Measurements from ENCODE around the gene RAF1. TPM values are rescaled to one million over a fixed set of nuclear protein-coding genes. Genes with fewer than 3 reads are reported as not detected.

Gene RAF1
- total and polyA plus RNA-seq, 5 experiments from 2014 or later, result 49.4 to 142 (median 75.1) TPM

DNA sequence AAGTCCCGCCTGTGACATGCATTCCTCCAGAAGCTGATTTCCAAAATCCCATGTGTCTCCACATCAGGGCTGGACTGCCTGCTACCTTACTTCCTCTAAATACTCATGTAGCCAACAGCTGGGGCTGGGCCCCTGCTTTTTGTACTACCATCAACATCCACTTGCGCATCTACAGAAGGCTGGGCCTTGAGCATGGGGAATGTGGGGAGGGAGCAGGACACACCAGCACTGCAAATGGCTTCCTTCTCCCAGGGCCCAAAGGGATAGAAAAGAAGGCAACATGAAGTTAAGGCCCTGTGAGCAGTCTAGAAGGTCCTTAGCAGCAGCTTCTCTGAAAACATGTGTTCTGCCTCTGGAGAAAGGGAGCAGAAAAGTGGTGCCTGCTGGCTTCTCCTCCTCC, 79.8 kb downstream of the RAF1 start:
- Mint-ChIP-seq H3K4me3 (no peak overlapping the region), H3K27ac (peak overlapping the region in 5 of 10 donors; percentile 3 to 72 (median 59)), H3K9me3 (no peaks in the 10 kb centered on the region), H3K27me3 (no peaks in the 10 kb centered on the region), H3K36me3 (peaks cover 0 to 90% (median 20%) of the 10 kb centered on the region in 3 donors), H3K4me1 (peaks cover 2 to 10% (median 6%) of the 10 kb centered on the region in 4 donors)
- DNase-seq, result no peak
- POLR2A ChIA-PET, result no interaction called here
- ATAC-seq, result no peak

DNA sequence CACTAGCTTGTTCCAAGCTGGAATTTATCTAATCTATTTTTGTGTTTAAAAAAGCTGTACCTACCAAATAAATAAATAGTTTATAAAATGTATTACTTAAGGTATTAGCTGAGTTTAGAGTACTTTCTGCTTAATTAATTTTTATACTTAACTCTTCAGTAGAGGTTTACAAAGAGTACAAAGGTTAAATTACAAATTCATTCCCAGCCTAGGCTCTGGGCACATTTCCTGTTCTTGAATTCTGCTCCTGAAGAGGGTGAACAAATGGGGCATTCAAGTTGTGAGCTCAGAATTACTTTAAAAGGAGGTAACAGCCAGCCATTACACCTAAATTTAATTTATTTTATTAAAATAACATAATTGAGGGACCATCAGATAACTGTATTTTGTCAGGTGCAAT, 80.6 kb downstream of the RAF1 start:
- DNase-seq, result no peak
- Mint-ChIP-seq H3K36me3 (peaks cover 0 to 90% (median 19%) of the 10 kb centered on the region in 3 donors), H3K4me3 (no peak overlapping the region), H3K4me1 (peaks cover 2 to 10% (median 6%) of the 10 kb centered on the region in 4 donors), H3K27me3 (no peaks in the 10 kb centered on the region), H3K9me3 (no peaks in the 10 kb centered on the region), H3K27ac (peak overlapping the region in 1 of 10 donors; percentile 60)
- POLR2A ChIA-PET, result no interaction called here
- ATAC-seq, result no peak

DNA sequence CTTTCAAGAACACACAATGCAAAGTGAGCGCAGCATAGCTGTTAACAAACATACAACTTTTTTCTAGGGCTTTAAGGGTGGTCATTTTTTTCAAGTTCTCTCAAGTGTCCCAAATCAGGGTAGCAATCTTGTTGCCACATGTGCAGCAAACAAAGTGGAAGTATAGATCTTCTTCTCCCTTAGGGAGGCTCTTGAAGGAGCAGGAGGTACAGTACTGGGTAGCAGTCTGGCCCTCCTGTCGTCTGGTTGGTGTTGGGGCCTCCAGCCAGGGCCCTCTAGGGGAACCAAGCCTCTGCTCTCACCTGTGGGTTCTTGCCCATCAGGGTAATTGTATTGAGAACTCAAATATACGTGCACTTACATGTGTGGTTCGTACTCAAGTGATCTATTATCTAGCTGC, 81.2 kb downstream of the RAF1 start:
- peak overlapping the region in 5 of 10 donors; percentile 16 to 68 (median 34) for H3K27ac Mint-ChIP-seq
- no peaks in the 10 kb centered on the region for H3K27me3 Mint-ChIP-seq
- H3K4me3 Mint-ChIP-seq, result no peak overlapping the region
- H3K36me3 Mint-ChIP-seq, result peaks cover 0 to 91% (median 22%) of the 10 kb centered on the region in 3 donors
- peaks cover 2 to 10% (median 6%) of the 10 kb centered on the region in 4 donors for H3K4me1 Mint-ChIP-seq
- POLR2A ChIA-PET, result no interaction called here
- no peaks in the 10 kb centered on the region for H3K9me3 Mint-ChIP-seq
- DNase-seq (no peak), ATAC-seq (no peak)

DNA sequence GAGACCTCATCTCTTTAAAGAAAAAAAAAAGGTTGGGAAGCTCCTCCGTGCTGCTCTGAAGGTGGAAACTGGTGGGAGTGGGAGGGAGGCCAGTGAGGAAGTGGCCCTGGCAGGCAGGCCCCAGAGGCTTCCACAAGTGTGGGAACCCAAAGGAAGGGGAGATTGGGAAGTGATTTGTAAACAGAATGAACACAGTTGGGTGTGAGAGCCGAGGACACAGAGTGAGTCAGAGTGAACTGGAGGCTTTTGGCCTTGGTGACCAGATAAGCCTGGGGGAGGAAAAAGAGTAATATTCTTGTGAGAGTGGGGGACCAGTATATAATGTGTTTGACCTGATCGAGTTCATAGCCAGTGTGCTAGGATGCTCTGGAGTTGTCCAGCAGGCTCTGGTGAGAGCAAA, 84.0 kb downstream of the RAF1 start:
- Mint-ChIP-seq H3K27ac (peak overlapping the region in 8 of 10 donors; percentile 24 to 94 (median 52)), H3K4me1 (peaks cover 2 to 10% (median 6%) of the 10 kb centered on the region in 4 donors), H3K4me3 (no peak overlapping the region), H3K27me3 (no peaks in the 10 kb centered on the region), H3K36me3 (peaks cover 15 to 92% (median 47%) of the 10 kb centered on the region in 3 donors), H3K9me3 (peaks cover 0 to 10% (median 4%) of the 10 kb centered on the region in 9 donors)
- ATAC-seq (no peak), DNase-seq (no peak)
- POLR2A ChIA-PET, result no interaction called here

DNA sequence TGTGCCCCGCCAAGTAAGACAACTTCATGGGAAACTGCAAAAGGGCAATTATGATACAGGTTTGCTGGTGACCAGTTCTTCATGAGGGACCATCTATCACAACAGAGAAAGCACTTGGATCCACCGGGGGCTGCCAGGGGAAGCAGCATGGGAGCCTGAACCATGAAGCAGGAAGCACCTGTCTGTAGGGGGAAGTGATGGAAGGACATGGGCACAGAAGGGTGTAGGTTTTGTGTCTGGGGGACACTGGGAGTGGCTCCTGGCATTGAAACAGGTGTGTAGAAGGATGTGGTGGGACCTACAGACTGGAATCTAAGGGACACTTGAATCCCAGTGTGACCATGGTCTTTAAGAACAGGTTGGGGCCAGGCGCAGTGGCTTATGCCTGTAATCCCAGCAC, 84.5 kb downstream of the RAF1 start:
- peak overlapping the region in 9 of 10 donors; percentile 6 to 94 (median 60) for H3K27ac Mint-ChIP-seq
- H3K27me3 Mint-ChIP-seq, result no peaks in the 10 kb centered on the region
- ATAC-seq (no peak), DNase-seq (no peak)
- H3K4me1 Mint-ChIP-seq, result peaks cover 2 to 10% (median 5%) of the 10 kb centered on the region in 4 donors
- peaks cover 0 to 10% (median 4%) of the 10 kb centered on the region in 9 donors for H3K9me3 Mint-ChIP-seq
- peaks cover 15 to 92% (median 51%) of the 10 kb centered on the region in 3 donors for H3K36me3 Mint-ChIP-seq
- no peak overlapping the region for H3K4me3 Mint-ChIP-seq
- POLR2A ChIA-PET, result no interaction called here

DNA sequence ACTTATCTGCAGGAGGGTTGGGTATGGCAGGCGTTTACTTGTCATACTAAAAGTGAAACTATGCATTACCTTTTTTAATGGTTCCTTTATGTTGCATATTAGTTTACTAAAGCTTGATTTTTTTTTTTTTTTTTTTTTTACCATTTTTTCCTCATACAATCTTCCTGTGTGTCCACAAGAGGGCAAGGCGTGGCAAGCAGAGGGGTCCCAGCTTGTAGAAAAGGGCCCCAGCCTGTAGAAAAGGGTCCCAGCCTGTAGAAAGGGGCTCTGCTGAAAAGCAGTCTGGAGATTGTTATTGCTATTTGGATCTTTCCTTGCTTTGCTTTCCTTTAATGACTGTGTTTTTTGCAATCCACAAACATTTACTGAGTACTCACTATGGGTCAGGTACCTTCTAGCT, 85.2 kb downstream of the RAF1 start:
- Mint-ChIP-seq H3K9me3 (peaks cover 0 to 10% (median 4%) of the 10 kb centered on the region in 9 donors), H3K27ac (peak overlapping the region in 6 of 10 donors; percentile 7 to 82 (median 56)), H3K27me3 (no peaks in the 10 kb centered on the region), H3K36me3 (peaks cover 19 to 92% (median 54%) of the 10 kb centered on the region in 3 donors), H3K4me3 (no peak overlapping the region), H3K4me1 (peaks cover 2 to 10% (median 6%) of the 10 kb centered on the region in 4 donors)
- ATAC-seq (no peak), DNase-seq (peak in 1 of 10 donors; percentile 13)
- POLR2A ChIA-PET, result no interaction called here

DNA sequence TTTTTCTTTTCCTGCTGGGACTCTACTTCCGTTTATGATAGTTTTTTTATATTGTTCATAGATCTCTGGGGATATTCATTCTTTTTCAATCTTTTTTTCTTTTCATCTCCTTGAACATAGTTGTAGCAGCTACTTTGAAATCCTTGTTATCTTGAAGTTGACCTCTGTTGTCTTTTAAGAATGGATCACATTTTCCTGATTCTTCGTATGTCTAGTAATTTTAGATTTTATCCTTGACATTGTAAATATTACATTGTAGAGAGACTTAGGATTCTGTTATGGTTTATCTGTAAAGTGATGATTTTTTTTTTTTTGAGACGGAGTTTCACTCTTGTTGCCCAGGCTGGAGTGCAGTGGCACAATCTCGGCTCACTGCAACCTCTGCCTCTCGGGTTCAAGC, 86.5 kb downstream of the RAF1 start:
- peaks cover 19 to 90% (median 56%) of the 10 kb centered on the region in 3 donors for H3K36me3 Mint-ChIP-seq
- DNase-seq, result no peak
- H3K27me3 Mint-ChIP-seq, result no peaks in the 10 kb centered on the region
- peaks cover 2 to 10% (median 6%) of the 10 kb centered on the region in 4 donors for H3K4me1 Mint-ChIP-seq
- H3K4me3 Mint-ChIP-seq, result no peak overlapping the region
- peaks cover 0 to 10% (median 4%) of the 10 kb centered on the region in 9 donors for H3K9me3 Mint-ChIP-seq
- no peak for ATAC-seq
- POLR2A ChIA-PET, result no interaction called here
- peak overlapping the region in 2 of 10 donors; percentile 19 to 48 for H3K27ac Mint-ChIP-seq

DNA sequence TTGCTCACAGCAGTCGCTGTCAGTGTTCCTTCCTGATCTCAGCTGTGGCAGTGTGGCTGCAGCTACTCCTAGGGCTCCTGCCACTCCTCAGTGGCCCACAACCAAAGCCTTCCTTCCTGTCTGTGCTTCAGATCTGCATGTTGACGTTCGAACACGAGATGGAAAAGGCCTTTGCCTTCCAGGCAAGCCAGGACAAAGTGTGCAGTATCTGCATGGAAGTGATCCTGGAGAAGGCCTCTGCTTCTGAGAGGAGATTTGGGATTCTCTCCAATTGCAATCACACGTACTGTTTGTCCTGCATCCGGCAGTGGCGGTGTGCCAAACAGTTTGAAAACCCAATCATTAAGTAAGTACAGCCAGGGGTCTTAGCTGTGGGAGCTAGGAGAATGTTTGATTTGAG, 89.3 kb downstream of the RAF1 start:
- POLR2A ChIA-PET, result no interaction called here
- peaks cover 19 to 97% (median 72%) of the 10 kb centered on the region in 3 donors for H3K36me3 Mint-ChIP-seq
- H3K4me1 Mint-ChIP-seq, result peaks cover 0 to 6% (median 4%) of the 10 kb centered on the region in 4 donors
- no peaks in the 10 kb centered on the region for H3K27me3 Mint-ChIP-seq
- H3K27ac Mint-ChIP-seq, result peak overlapping the region in 1 of 10 donors; percentile 80
- H3K4me3 Mint-ChIP-seq, result no peak overlapping the region
- DNase-seq, result no peak
- peaks cover 0 to 10% (median 4%) of the 10 kb centered on the region in 9 donors for H3K9me3 Mint-ChIP-seq
- ATAC-seq, result no peak

DNA sequence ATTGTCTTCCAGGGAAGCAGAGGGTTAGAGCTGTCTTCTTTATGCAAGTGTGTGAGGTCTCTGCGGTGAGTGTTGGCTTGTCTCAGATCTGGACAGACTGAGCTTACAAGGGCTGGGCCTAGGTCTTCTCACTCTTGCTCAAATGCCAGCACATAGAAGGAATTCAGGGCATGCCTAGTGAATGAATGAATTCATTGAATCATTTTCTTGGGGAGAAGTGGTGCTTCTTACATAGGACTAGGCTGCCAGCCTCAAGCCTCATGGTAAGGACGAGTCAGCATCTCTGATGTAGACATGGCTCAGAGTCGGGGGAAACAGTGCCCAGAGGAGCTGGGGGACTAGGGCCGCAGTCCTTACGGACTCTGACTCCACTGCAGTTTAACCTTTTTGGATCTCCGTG, 89.8 kb downstream of the RAF1 start:
- Mint-ChIP-seq H3K4me3 (no peak overlapping the region), H3K9me3 (peaks cover 0 to 10% (median 4%) of the 10 kb centered on the region in 9 donors), H3K4me1 (peaks cover 0 to 2% (median under 1%) of the 10 kb centered on the region in 4 donors), H3K27me3 (no peaks in the 10 kb centered on the region), H3K27ac (peak overlapping the region in 1 of 10 donors; percentile 78), H3K36me3 (peaks cover 19 to 97% (median 71%) of the 10 kb centered on the region in 3 donors)
- ATAC-seq, result no peak
- DNase-seq, result no peak
- POLR2A ChIA-PET, result no interaction called here

DNA sequence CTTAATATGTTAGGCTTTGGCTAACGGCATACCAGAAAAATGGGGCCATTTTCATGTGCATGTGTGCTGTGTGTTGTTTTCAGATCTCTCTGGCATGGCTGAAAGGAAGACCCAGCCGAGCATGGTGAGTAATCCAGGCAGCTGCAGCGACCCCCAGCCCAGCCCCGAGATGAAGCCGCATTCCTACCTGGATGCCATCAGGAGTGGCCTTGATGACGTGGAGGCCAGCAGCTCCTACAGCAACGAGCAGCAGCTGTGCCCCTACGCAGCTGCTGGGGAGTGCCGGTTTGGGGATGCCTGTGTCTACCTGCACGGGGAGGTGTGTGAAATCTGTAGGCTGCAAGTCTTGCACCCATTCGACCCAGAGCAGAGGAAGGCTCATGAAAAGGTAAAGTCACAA, 91.9 kb downstream of the RAF1 start:
- peaks cover 0 to 8% (median 3%) of the 10 kb centered on the region in 9 donors for H3K9me3 Mint-ChIP-seq
- peaks cover 15 to 87% (median 66%) of the 10 kb centered on the region in 3 donors for H3K36me3 Mint-ChIP-seq
- POLR2A ChIA-PET, result no interaction called here
- peaks cover 0 to 12% (median 5%) of the 10 kb centered on the region in 4 donors for H3K4me1 Mint-ChIP-seq
- no peak overlapping the region for H3K4me3 Mint-ChIP-seq
- H3K27ac Mint-ChIP-seq, result peak overlapping the region in 2 of 10 donors; percentile 3 to 27
- H3K27me3 Mint-ChIP-seq, result no peaks in the 10 kb centered on the region
- ATAC-seq (no peak), DNase-seq (no peak)

DNA sequence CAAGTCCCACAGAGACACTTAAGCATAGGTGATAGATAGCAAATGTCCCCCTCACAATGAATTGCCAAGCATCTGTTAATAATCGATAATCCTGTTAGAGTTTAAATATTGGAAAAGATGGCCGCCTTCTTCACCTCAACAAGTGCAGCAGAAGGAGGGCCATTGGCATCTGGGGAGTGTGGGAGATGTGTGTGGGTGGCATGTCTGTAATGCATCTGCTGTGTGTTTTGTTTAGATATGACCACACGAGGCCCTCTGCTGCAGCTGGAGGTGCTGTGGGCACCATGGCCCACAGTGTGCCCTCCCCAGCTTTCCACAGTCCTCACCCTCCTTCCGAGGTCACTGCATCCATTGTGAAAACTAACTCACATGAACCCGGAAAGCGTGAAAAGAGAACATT, 94.1 kb downstream of the RAF1 start:
- Mint-ChIP-seq H3K27me3 (no peaks in the 10 kb centered on the region), H3K4me1 (peaks cover 1 to 21% (median 7%) of the 10 kb centered on the region in 4 donors), H3K27ac (no peak overlapping the region), H3K36me3 (peaks cover 22 to 78% (median 60%) of the 10 kb centered on the region in 3 donors), H3K4me3 (no peak overlapping the region), H3K9me3 (peaks cover 2 to 21% (median 14%) of the 10 kb centered on the region in 9 donors)
- no peak for ATAC-seq
- DNase-seq, result no peak
- POLR2A ChIA-PET, result no interaction called here

DNA sequence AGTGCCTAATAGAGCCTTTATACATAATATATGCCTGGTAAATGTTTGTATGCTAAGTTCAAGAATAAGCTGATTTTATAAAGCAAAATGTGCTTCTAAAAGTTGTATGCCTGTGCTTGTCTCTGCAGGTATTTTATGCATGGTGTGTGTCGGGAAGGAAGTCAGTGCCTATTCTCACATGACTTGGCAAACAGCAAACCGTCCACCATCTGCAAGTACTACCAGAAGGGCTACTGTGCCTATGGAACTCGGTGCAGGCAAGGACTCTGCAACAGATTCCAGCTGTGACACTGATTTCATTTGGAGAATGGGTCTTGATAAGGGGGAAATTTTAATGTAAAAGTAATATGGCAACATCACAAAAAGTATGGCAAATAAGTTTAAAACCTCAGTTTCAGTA, 95.2 kb downstream of the RAF1 start:
- Mint-ChIP-seq H3K27ac (peak overlapping the region in 3 of 10 donors; percentile 22 to 65 (median 48)), H3K4me1 (peaks cover 0 to 25% (median 12%) of the 10 kb centered on the region in 4 donors), H3K4me3 (no peak overlapping the region), H3K9me3 (peaks cover 2 to 22% (median 16%) of the 10 kb centered on the region in 9 donors), H3K27me3 (no peaks in the 10 kb centered on the region), H3K36me3 (peaks cover 24 to 72% (median 57%) of the 10 kb centered on the region in 3 donors)
- POLR2A ChIA-PET, result interaction anchor here (0.7 kb wide), 1 partner anchor 9 kb away, joined by 3 read pairs; no protein-coding TSS in a partner anchor
- DNase-seq (no peak), ATAC-seq (no peak)

DNA sequence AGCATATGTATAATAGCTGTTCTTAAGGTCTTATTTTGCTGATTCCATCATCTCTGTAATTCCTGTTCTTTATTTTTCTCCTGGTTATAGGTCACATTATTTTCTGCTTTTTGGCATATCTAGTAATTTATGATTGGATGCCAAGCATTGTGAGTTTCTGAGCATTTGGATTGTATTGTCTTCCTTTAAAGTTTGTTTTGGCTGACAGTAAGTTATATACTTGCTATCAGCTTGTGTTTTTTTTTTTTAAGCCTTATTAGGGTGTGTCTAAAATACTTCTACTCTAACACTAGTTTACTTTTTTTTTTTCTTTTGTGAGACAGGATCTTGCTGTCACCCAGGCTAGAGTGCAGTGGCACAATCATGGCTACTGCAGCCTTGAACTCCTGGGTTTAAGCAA, 96.9 kb downstream of the RAF1 start:
- H3K36me3 Mint-ChIP-seq, result peaks cover 24 to 58% (median 50%) of the 10 kb centered on the region in 3 donors
- peaks cover 3 to 36% (median 23%) of the 10 kb centered on the region in 4 donors for H3K4me1 Mint-ChIP-seq
- POLR2A ChIA-PET, result no interaction called here

More for the DNA sequence above, 96.9 kb downstream of the RAF1 start:
- Mint-ChIP-seq H3K9me3 (peaks cover 2 to 22% (median 16%) of the 10 kb centered on the region in 9 donors), H3K27ac (no peak overlapping the region), H3K27me3 (no peaks in the 10 kb centered on the region), H3K4me3 (no peak overlapping the region)
- no peak for DNase-seq
- ATAC-seq, result no peak
